Measurements from ENCODE around the gene KAT6B.

The KAT6B gene

DNA sequence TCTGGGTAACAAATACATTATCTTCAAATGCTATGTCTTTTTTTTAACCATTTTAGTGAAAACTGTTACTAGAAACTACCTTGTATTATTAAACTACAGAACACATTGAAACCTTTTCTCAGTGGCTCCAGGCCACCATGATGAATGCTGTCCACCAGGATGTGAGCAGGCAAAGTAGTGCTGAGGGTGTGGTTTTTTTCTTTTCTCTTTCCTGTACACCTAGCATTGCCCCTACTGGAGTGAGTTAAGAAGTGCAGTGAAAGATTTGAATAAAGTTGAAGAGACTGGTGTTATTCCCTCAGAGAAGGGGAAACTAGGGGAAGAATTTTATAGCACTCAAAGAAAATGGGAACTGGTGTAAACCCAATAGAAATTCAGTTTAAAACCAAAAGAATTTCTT, 165.0 kb downstream of the KAT6B start:
- DNase-seq: peak; percentile 11 to 21

DNA sequence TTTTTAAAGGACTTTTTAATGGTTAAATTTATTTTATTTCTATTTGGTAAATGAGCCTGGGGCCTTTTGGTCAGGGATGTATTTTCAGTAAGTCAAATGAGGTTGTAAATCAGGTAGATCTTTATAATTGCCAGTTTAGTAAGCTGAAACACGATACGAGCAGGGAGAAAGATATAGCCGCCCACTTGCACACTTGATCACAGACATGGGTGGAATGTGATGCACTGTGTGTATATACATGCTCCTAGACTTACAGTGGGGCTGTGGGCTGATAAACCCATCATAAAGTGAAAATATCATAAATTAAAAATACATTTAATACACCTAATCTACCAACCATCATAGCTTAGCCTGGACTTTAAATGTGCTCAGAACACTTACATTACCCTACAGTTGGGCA, 165.7 kb downstream of the KAT6B start:
- no peak for DNase-seq

DNA sequence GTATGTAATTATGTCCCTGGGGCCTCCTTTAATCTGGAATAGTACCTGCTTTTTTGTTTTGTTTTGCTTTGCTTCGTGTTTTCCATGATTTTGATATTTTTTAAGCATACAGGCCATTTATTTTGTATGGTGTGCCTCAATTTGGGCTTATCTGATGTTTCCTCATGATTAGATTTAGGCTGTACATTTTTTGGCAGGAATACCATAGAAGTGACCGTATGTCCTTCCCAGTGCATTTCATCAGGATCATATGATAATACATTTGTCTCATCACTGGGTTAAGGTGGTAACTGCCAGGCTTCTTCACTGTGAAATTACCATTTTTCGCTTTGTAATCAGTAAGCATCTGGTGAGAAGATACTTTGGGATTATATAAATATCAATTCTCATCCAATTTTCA, 167.2 kb downstream of the KAT6B start:
- DNase-seq: no peak

DNA sequence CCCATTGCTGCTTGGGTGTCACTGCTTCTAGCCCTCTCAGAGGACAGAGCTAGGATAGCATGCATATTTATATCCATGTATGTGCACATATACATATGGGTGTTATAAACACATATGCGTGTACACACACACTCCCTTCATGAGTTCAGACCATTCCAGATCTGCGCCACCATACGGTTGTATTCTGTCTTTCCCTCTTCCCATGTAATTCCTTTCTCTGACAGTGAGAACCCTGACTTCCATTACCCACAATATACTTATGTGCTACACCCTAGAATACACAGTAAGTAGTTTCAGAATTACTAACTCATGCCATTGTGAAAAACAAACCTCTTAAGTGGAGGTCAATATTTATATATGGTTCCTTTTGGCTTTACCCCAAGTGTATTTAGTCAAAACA, 168.5 kb downstream of the KAT6B start:
- DNase-seq: no peak

DNA sequence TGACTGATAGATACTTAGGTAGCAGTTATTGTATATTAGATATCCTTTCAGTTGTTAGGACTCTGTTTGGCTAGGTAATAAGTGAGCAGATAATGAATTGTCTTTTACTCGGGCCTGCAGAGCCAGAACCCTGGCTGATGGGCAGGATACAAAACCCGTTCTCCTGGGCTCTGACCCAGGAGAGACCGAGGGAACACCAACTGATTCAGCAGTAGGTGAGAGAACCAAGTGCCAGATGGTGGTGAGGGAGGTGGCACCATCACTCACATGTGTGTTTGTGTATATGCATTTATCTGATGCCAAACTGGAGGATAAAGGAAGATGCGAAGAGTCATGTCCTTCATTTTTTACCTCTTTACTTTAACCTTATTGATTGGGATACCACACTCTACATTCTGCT, 169.4 kb downstream of the KAT6B start:
- DNase-seq: no peak

DNA sequence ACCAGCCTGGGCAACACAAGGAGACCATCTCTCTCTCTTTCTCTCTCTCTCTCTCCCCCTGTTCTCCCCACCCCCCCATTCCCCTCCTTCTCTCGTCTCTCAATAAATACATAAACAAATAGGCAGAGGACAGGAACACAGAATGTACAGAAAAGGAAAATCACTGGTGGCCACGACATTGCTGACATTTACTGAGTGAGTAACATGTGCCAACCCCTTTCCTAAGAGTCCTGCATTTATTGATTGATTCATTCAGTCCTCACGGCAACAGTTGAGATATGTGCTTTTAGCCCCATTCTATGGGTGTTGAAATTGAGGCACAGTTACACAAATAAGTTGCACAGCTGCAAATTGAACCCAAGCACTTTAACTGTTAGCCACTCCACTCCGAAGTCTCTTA, 170.8 kb downstream of the KAT6B start:
- DNase-seq: no peak

DNA sequence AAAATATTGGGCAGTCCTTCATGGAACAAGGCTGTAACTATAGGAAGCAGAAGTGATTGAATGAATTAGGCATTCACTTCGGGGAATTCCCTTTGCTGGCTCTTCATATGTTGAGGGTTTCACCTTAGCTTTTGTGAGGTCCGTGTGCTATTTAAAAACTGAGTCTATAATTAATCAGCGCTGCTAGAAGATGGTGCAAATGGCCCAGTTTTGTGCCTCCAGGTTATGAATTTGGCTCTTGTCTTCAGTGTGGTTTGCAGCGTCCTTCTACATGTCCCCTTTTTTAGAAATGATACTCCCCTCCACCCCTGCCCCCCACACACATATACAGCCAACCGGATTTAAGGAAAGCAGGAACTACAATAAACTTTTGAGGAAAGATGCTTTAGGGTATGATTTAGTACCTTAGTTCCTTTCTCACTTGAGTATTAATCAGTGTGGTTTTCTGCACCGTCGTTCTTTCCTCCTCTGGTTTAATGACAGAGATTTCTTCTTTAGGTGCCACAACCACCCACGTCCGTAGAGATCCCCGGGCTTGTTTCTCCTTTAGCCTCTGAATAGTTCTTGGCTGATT, 174.4 kb downstream of the KAT6B start:
- no peak for DNase-seq

DNA sequence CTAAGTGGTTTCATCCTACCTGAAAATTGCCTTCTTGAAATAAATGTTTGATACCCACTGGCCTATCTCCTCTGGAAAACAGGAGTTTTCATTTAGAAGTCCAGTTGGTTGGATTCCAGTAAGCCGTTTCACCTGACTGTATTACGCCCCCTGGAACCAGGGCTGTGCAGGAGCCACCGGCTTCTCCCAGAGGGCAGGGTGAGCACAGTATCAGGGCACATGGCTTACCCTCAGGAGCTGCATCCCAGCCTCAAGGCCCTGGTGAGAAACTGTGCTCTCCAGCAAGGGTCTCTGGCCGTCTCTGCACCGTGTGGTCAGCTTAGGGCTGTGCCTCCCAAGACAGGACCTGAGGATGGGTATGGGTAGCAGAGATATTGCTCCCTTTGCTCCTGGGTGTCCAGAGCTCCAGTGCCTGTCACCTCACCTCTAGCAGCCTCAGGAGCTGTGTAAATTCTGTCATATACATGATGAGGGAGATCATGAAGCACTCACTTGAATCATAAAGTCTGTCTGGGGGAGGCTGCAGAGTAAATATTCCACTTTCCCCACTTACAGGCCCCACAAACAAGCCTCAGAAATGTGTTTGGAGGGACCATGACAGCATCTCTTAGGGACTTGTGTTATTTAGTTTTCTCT, 175.4 kb downstream of the KAT6B start:
- no peak for DNase-seq

DNA sequence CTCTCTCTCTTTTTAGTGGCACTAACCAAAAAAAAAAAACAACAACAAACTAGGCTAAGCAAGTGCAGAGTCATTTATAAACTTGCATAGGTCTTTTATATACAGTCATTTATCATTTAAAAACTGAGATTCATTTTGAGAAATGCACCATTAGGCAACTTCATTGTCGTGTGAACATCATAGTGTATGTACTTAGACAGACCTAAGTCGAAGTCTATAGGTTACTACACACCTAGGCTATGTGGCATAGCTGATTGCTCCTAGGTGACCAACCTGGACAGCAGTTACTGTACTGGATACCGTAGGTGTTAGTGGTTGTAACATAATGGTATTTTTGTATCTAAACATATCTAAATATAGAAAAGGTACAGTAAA, 175.9 kb downstream of the KAT6B start:
- DNase-seq: no peak

DNA sequence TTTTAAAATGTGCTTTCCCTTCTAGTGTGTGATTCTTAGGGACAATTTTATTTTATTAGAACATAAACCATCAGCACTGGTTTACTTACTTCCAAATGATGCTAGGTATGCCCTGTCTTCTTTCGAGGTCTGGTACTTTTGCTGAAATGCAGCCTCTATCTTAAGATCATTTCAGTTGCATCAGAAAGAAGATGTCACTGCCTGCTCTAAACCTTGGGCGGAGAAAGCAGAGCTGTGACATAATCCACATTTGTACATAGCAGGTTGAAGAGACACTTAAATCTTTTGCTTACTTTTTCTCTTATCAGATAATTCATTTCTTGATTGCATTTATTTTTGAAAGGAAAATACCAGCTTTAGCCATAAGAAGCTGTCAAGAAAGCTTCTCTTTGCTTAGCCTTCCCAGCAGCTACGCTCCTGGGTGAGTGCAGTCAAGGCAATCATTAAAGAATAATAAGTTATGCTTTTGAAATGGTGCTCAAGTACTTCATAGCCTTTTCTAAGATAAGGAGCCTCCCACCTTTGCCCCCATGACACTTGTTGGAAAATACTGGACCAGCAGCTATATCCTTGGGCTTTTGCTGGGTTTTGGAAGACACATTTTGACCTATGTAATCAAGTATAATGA, 176.7 kb downstream of the KAT6B start:
- DNase-seq: no peak

DNA sequence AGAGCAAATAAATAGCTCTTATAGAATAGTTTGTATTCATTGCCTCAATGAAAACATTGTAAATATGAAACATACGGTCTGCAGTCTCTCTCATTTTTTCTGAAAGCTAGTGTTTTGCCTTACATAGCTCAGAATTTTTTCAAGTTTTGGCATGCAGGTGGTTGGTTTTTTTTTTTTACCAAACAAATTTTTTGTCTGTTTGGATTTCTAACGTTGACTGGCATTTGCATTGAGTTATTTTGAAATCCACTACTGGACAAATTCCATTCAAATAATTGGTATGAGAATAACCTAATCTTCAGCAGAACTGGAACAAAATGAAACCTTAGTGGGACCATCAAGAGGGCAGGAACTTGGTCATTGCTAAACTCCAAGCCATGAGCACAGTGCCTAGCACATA, 177.5 kb downstream of the KAT6B start:
- no peak for DNase-seq

DNA sequence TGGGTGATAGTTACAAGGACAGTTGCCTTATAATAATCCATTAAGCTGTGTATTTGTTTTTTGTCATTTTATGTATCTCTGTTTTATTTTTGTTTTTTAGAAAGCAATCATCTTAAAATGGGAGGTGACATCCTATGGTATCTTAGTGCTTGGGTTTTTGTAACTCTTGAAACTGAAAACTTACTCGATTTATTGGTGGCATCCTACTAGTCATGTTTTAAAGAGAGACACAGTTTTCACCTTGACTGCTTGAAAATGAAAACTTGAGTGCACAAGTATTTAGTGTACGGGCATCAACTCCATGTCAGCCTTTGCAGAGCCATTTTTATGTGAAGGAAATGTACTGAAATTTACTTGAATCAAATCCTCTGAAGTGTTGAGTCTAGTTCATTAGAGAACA, 181.2 kb downstream of the KAT6B start:
- no peak for DNase-seq

DNA sequence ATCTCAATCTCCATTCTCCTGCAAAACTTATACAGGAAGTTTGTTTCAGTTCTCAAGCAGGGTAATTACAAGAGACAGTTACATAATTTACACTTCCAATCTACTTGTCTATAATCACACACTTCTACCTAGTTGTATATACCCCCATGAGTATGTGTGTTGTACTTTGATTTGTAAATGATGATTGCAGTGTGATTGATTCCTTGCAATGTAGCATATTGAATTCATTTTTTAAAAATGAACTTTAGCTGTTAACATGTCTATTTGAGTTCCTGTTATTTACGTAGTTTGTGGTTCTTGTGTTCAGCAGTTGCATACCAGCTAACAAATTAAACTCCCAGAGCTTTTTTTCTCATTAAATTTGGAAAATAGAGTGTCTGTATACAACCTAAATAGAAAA, 182.6 kb downstream of the KAT6B start:
- no peak for DNase-seq

DNA sequence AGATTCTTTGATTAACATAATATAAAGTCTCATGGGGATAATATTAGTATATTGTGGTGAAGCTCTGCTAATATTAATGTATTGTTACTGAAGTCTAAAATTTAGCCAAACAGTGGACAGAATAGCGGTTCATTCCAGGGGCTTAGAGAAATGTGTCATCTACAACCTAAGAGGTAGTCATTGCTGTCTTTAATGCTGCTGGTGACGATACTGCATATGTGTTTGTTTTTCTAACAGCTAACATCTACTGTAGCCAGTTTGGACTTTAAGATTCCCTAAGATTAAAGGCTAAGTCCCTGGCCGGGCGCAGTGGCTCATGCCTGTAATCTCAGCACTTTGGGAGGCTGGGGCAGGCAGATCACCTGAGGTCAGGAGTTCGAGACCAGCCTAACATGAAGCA, 183.0 kb downstream of the KAT6B start:
- no peak for DNase-seq

DNA sequence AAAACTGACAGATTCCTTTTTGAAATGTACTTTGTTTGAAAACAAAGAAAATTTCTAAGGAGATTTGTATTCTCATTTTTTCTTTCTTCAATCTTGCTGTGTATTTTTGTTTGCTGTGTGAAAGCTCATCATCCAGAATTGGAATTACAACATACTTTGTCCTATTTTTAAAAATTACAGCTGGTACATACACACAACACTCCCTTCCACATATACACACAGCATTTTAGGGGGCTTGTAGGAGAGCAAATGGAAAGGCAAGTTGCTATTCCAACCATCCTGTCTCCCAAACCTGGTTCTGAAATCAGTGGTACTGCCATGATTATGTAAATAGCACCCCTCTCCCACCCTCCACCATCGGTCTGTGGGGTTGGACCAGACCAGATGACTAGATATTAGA, 184.0 kb downstream of the KAT6B start:
- no peak for DNase-seq

DNA sequence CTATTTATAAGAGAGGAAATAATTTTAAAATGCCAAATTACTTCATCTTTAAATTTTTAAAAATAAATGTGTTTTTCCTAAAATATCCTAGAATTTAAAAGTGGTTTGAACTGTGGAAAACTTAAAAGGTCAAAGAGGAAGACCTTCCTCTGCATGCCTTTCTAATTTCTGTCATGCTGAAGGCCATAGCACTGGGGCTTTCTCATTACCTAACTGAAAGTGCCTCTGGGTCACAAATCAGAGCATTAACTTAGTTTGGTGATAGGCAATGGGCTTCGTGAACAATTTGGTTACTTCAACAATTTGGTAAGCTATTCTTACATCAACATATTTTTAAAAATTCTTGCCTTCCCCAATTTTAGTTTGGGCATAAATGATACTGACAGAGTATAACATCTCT, 184.8 kb downstream of the KAT6B start:
- no peak for DNase-seq

DNA sequence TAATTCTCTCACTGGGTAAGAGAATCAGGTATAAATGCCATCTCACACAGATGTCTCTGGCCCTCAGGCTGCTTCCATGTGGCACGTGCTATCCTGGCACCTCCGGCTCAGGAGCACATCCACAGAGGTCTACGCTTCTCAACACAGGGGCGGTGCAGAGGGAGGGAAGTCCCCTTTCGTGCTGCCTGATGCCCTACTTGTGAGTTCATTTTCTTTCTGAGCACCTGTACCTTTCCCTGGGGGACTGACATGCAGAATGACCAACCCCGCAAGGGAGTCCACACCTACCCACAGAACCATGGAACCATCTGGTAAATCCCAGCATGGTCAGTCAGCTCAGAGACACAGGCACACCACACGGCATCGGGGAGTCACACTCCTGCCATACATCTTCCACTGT, 186.1 kb downstream of the KAT6B start:
- DNase-seq: no peak

DNA sequence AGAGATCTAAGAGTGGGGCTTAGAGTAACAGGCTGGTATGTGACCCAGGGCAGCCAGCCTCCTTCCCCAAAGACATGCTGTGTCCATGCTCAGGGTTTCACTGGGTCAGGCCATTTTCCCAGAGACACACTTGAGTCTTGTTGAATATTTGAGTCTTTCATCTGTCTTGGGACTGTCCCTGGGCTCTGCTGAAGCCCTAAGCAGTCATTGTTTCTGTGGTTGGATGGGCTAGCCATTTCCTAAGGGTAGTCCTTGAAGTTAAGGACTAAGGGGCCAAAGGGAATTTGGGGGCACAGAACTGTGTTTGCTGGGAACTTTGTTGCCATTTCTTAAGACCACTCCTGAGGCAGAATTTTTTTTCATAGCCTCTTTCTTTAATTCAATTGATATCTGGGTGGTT, 186.6 kb downstream of the KAT6B start:
- DNase-seq: no peak

DNA sequence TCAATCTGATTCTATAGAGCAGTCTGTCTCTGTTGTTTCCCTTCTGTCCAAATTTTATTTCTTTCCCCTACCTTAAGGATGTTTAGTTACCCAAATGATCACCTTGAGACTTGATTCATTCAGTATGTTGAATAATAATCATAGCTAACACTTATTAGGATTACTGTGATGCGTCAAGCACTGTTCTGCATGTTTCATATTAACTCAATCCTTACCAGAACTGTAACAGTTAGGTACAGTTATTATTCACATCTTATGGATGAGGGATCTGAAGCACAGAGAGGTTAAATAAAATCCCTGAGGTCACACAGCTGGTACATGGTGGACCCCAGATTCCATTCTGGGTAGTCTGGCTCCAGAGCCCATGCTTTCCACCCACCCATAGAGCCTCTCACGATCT, 187.1 kb downstream of the KAT6B start:
- no peak for DNase-seq

DNA sequence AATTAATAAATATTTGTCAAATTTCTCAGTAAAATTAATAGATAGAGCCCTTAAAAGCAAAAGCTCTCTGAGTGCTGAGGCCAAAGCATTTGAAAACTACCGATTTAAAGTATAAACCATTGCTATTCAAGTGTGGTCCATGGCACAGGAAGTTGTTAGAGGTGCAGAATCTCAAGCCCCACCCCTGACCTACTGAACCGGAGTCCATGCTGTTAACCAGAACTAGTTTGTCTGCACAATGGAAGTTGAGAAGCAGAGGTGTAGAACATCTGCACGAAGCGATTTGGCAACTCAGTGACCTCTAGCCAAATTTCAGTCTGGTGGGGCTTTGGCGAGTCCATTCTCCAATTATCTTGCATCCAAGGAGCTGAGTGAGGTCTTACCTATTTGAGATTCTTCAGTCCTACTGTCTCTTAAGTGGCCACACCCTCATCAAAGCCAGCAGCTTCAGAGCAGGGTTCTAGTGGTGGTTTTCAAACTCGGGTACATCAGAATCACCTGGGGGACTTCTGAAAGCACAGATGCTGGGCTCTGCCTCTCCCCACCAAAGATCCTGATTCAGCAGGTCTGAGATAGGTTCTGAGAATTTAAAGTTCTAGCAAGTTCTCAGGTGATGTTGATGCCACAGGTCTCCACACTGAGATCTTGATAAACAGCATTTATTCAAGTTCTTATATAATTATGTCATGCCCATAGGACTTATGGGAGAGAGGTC, 188.3 kb downstream of the KAT6B start:
- DNase-seq: no peak

DNA sequence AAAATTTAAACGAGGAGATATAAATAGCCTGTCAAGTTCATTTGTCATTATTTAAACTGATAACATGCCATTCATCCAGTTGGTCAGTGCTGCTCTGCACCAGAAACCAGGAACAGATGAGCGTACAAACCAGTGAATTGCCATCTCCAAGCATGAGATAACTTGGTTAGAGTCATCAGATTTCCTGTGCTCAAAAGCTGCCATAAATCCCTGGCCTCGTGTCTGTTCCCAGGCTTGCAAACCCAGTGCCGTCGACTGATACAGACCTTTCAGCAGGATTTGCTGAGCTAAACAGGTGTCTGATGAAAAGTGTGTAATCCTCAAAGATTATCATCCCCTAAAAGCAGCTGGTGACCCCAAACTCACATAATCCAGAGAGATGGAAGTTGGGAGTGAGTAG, 189.0 kb downstream of the KAT6B start:
- no peak for DNase-seq

DNA sequence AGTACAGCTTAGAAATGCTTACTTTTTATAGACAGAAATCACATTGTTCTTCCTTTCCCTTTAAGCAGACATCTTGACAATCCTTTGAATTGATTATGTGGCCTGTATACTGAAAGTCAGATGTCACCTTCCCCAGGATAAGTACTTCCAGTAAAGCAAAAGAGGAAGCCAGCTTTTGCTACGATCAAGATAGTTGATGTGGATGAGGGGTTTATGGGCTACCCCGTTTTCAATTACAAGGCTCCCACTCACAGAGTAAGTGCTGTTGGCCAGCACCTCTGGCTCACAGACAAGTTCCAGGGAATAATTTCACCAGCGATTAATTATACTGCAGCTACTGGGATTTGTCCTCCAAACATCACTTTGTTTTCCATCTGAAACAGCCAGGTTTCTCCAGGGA, 189.9 kb downstream of the KAT6B start:
- no peak for DNase-seq

DNA sequence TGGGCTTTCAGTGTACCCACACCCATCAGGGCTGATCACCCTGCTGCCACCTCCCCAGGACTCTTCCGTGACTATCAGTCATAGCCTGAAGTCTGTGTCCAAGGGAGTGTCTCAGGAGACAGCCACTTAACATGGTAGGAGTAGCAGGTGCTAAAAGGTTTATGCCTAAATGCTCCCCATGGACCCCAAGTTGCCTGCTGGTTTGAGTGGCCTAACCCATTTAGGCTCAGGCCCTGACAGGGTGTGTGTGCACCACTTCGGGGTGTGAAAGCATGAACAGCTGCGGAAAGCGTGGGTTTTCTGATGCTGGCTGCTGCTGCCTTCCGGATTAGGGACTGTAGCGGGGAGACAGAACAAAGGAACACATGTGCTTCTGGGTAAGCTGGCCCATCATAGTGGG, 191.9 kb downstream of the KAT6B start:
- DNase-seq: no peak

DNA sequence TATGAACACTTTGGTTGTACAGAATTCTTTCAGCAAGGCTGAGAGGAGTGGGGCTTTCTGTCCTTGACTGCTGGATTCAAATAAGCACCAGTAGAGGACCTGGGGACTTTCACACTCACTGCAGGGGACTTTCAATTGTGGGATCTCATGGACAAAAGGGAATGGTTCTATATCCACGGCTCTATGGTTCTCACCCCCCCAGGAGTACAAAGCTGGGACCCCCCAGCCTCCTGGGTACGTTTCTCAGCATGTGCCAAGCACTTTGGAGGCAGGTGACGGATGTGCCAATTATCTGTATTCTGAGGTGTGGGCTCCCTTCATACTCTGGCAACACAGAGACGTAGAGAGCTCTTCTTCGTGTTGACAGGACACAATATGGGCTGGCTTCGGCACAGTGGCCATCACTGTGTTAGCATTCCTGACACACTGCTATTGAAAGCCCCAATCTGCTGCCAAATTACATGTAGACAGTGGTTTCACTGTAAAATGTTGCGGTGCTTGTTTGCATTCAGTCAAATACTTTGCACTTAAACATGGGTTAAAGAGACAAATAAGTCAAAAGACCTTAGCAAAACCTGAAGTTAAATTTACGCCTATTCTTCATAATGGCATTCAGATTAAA, 192.4 kb downstream of the KAT6B start:
- DNase-seq: no peak

Data from inflammatory macrophage (primary cell).